ENCODE data around the gene KIF5A.

KIF5A gene

GRCh38 chr12:57579677-57580465 is 30.0 kb downstream of the KIF5A start:
- Histone ChIP-seq H3K36me3 (ENCODE audit: insufficient read depth) (no peaks in the 10 kb centered on the region), H3K4me3 (IDR thresholded peaks at IDR 0.05; ENCODE audit: insufficient read depth, low read depth, low read length) (no peak overlapping the region), H3K4me2 (no peak overlapping the region), H2AFZ (ENCODE audit: low read depth) (no peak overlapping the region), H4K20me1 (ENCODE audit: insufficient read depth) (no peaks in the 10 kb centered on the region), H3K9ac (no peak overlapping the region), H3K27ac (no peak overlapping the region), H3K4me1 (ENCODE audit: low read depth, poor library complexity, severe bottlenecking) (peaks cover 8% of the 10 kb centered on the region), H3K27me3 (ENCODE audit: insufficient read depth, low read depth) (no peaks in the 10 kb centered on the region), H3K79me2 (ENCODE audit: insufficient read depth, low read depth) (no peaks in the 10 kb centered on the region)
- no peak for TF ChIP-seq CTCF (conservative IDR thresholded peaks at IDR 0.05; ENCODE audit: low read depth, low read length)

- H3K4me1 ChIP-seq (ENCODE audit: low read depth, poor library complexity, severe bottlenecking): peaks cover 8% of the 10 kb centered on the region
- no peak overlapping the region for H3K4me3 ChIP-seq (IDR thresholded peaks at IDR 0.05; ENCODE audit: insufficient read depth, low read depth, low read length)
- H3K4me2 ChIP-seq: no peak overlapping the region
- H4K20me1 ChIP-seq (ENCODE audit: insufficient read depth): no peaks in the 10 kb centered on the region
- H3K27me3 ChIP-seq (ENCODE audit: insufficient read depth, low read depth): no peaks in the 10 kb centered on the region; the same call in 1 of the 2 replicates
- no peak for TF ChIP-seq CTCF (conservative IDR thresholded peaks at IDR 0.05; ENCODE audit: low read depth, low read length)
- H2AFZ ChIP-seq (ENCODE audit: low read depth): no peak overlapping the region
- no peak overlapping the region for H3K9ac ChIP-seq
- H3K36me3 ChIP-seq (ENCODE audit: insufficient read depth): no peaks in the 10 kb centered on the region
- H3K79me2 ChIP-seq (ENCODE audit: insufficient read depth, low read depth): no peaks in the 10 kb centered on the region
- no peak overlapping the region for H3K27ac ChIP-seq
Measured at GRCh38 chr12:57580466-57580795, 30.6 kb downstream of the KIF5A start.

GRCh38 chr12:57581802-57582201 is 32.0 kb downstream of the KIF5A start:
- no peak overlapping the region for H2AFZ ChIP-seq (ENCODE audit: low read depth)
- no peaks in the 10 kb centered on the region; the same call in 1 of the 2 replicates for H3K27me3 ChIP-seq (ENCODE audit: insufficient read depth, low read depth)
- H3K9ac ChIP-seq: no peak overlapping the region
- H3K36me3 ChIP-seq (ENCODE audit: insufficient read depth): no peaks in the 10 kb centered on the region
- no peak overlapping the region for H3K27ac ChIP-seq
- no peak for TF ChIP-seq CTCF (conservative IDR thresholded peaks at IDR 0.05; ENCODE audit: low read depth, low read length)
- H3K79me2 ChIP-seq (ENCODE audit: insufficient read depth, low read depth): no peaks in the 10 kb centered on the region
- H3K4me1 ChIP-seq (ENCODE audit: low read depth, poor library complexity, severe bottlenecking): peaks cover 8% of the 10 kb centered on the region
- no peaks in the 10 kb centered on the region for H4K20me1 ChIP-seq (ENCODE audit: insufficient read depth)
- no peak overlapping the region for H3K4me3 ChIP-seq (IDR thresholded peaks at IDR 0.05; ENCODE audit: insufficient read depth, low read depth, low read length)
- no peak overlapping the region for H3K4me2 ChIP-seq

- Histone ChIP-seq H3K36me3 (ENCODE audit: insufficient read depth) (no peaks in the 10 kb centered on the region), H3K9ac (no peak overlapping the region), H3K27ac (no peak overlapping the region), H3K4me2 (no peak overlapping the region), H4K20me1 (ENCODE audit: insufficient read depth) (no peaks in the 10 kb centered on the region), H2AFZ (ENCODE audit: low read depth) (no peak overlapping the region), H3K4me1 (ENCODE audit: low read depth, poor library complexity, severe bottlenecking) (peaks cover 8% of the 10 kb centered on the region), H3K4me3 (IDR thresholded peaks at IDR 0.05; ENCODE audit: insufficient read depth, low read depth, low read length) (no peak overlapping the region), H3K27me3 (ENCODE audit: insufficient read depth, low read depth) (no peaks in the 10 kb centered on the region; the same call in 1 of the 2 replicates), H3K79me2 (ENCODE audit: insufficient read depth, low read depth) (no peaks in the 10 kb centered on the region)
- no peak for TF ChIP-seq CTCF (conservative IDR thresholded peaks at IDR 0.05; ENCODE audit: low read depth, low read length)
Measured at GRCh38 chr12:57582440-57582839, 32.6 kb downstream of the KIF5A start.
